H1 (cell line): ENCODE data around the gene SYTL2.

Experiments used
- ATF3 ChIP-seq: IDR thresholded peaks from 2 replicates; pipeline ENCODE4 v1.6.1; 2011; ENCODE audit warnings: low read depth, mild to moderate bottlenecking, low read length; ENCODE audit not compliant: insufficient read depth
- CEBPB ChIP-seq: IDR thresholded peaks from 2 replicates; pipeline ENCODE4 v1.6.1; 2012; ENCODE audit warnings: low read depth, low read length
- EP300 ChIP-seq, 2 experiments: IDR thresholded peaks; 1 replicate in 1 of 2; 2 replicates in 1 of 2; pipeline ENCODE4 v1.6.1; 2011 to 2012; ENCODE audit warnings: low read depth in 2 of 2, low read length in 2 of 2, mild to moderate bottlenecking in 2 of 2, borderline replicate concordance in 1 of 2, inconsistent platforms in 1 of 2, moderate library complexity in 1 of 2
- EZH2 ChIP-seq: fragments of 200-600 bp; sonication (generic); IDR thresholded peaks from 2 replicates; pipeline ENCODE4 v1.7.1; 2012; ENCODE audit warnings: low read depth, mild to moderate bottlenecking, moderate library complexity, low read length, inconsistent platforms; ENCODE audit not compliant: severe bottlenecking
- POLR2A ChIP-seq, 2 experiments: IDR thresholded peaks; 1 replicate in 1 of 2; 2 replicates in 1 of 2; pipeline ENCODE4 v1.6.1; 2011; ENCODE audit warnings: low read depth in 2 of 2, low read length in 2 of 2, mild to moderate bottlenecking in 2 of 2; ENCODE audit errors: control extremely low read depth in 1 of 2
- POLR2AphosphoS5 ChIP-seq: IDR thresholded peaks from 2 replicates; pipeline ENCODE4 v1.6.1; 2011; ENCODE audit warnings: low read depth, low read length
- RFX5 ChIP-seq: IDR thresholded peaks from 2 replicates; pipeline ENCODE4 v1.6.1; 2011; ENCODE audit warnings: low read depth, low read length, improper control_type of control experiment, borderline replicate concordance
- RNF2 ChIP-seq: fragments of 200-900, 300-1000 bp; sonication (generic); IDR thresholded peaks from 2 replicates; pipeline ENCODE4 v1.7.1; 2016; ENCODE audit warnings: borderline replicate concordance, low read depth, mild to moderate bottlenecking, antibody characterized with exemption, low read length; ENCODE audit not compliant: poor library complexity, severe bottlenecking; ENCODE audit errors: missing control alignments
- RXRA ChIP-seq: IDR thresholded peaks from 2 replicates; pipeline ENCODE4 v1.6.1; 2011; ENCODE audit warnings: low read depth, mild to moderate bottlenecking, low read length, moderate library complexity; ENCODE audit not compliant: insufficient read depth
- SIN3A ChIP-seq, 2 experiments: IDR thresholded peaks in 1 of 2; conservative IDR thresholded peaks in 1 of 2; 2 replicates each; pipeline ENCODE4 v1.6.1; 2011 to 2012; ENCODE audit warnings: low read length in 2 of 2, improper control_type of control experiment in 1 of 2, low read depth in 1 of 2, mild to moderate bottlenecking in 1 of 2
- SUZ12 ChIP-seq: fragments of 200-600 bp; sonication (generic); IDR thresholded peaks from 2 replicates; pipeline ENCODE4 v1.6.1; 2012; ENCODE audit warnings: mild to moderate bottlenecking, inconsistent platforms, low read length, moderate library complexity, mixed read lengths
- YY1 ChIP-seq: IDR thresholded peaks from 2 replicates; pipeline ENCODE4 v1.6.1; 2011; ENCODE audit warnings: low read depth, mild to moderate bottlenecking, low read length
- TF ChIP-seq, protein P1 (sequence below), 3 experiments: IDR thresholded peaks; 1 replicate in 2 of 3; 2 replicates in 1 of 3; pipeline versions ENCODE4 v1.5.1 to v1.6.1; 2011; ENCODE audit warnings: low read length in 3 of 3, mild to moderate bottlenecking in 3 of 3, inconsistent platforms in 2 of 3, low read depth in 1 of 3, moderate library complexity in 1 of 3; ENCODE audit not compliant: insufficient read depth in 1 of 3; ENCODE audit errors: control extremely low read depth in 1 of 3

DNA sequence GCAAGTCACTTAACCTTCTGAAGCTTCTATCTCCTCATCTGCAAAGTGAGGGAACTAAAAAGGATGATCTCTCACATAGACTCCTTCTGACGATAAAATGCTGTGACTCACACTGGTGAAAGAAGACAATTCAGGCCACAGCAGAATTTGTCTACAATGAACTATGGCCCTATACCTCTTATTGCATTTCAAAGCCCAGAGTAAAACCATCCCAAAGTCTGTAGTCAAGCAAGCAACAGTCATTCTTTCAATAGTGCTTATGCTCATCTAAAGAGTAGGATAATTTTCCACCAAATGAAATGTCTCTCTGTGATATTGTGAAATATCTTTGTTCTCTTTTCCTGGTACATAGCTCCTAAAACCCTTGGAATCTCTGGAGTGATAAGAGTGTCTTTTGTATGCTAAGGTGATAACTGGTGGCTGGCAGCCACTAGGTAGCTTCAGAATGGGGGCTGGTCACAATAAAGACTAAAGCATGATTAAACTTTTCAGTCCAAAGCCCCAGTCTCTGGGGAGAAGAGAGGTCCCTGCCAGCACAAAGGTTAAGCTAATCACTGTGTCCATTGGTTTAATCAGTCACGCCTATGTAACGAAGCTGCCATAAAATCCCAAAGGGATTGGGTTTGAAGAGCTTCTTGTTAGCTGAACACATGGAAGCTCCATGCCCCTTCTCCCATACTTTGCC, 30.8 kb downstream of the SYTL2 start:
- TF ChIP-seq CEBPB (no peak), YY1 (no peak), POLR2A (IDR thresholded peaks at IDR 0.05; ENCODE audit: control extremely low read depth in 1 of 2, low read depth in 2 of 2, low read length in 2 of 2) (no peak), EZH2 (no peak), SIN3A (conservative IDR thresholded peaks at IDR 0.05 in 1 of 2, IDR thresholded peaks at IDR 0.05 in 1 of 2; ENCODE audit: low read depth in 1 of 2, low read length in 2 of 2) (no peak), ATF3 (no peak), POLR2AphosphoS5 (no peak), RNF2 (no peak), EP300 (IDR thresholded peaks at IDR 0.05; ENCODE audit: borderline replicate concordance in 1 of 2, low read depth in 2 of 2, low read length in 2 of 2) (no peak), RXRA (no peak), SUZ12 (no peak), RFX5 (no peak)
- TF ChIP-seq, protein P1, sequence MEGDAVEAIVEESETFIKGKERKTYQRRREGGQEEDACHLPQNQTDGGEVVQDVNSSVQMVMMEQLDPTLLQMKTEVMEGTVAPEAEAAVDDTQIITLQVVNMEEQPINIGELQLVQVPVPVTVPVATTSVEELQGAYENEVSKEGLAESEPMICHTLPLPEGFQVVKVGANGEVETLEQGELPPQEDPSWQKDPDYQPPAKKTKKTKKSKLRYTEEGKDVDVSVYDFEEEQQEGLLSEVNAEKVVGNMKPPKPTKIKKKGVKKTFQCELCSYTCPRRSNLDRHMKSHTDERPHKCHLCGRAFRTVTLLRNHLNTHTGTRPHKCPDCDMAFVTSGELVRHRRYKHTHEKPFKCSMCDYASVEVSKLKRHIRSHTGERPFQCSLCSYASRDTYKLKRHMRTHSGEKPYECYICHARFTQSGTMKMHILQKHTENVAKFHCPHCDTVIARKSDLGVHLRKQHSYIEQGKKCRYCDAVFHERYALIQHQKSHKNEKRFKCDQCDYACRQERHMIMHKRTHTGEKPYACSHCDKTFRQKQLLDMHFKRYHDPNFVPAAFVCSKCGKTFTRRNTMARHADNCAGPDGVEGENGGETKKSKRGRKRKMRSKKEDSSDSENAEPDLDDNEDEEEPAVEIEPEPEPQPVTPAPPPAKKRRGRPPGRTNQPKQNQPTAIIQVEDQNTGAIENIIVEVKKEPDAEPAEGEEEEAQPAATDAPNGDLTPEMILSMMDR (IDR thresholded peaks at IDR 0.05; ENCODE audit: control extremely low read depth in 1 of 3, insufficient read depth in 1 of 3, low read depth in 1 of 3, low read length in 3 of 3): no peak
